ENCODE data around the gene LMNTD1.

- TF ChIP-seq CTCF (conservative IDR thresholded peaks at IDR 0.05): no peak
- TF ChIP-seq ZFX (IDR thresholded peaks at IDR 0.05): no peak
Measured at GRCh38 chr12:25556153-25556552, 3.1 kb upstream of the LMNTD1 start.

Data from C4-2B (cell line).